HuH-7.5 (cell line): ENCODE data around the gene EIF4ENIF1.
"Not testable (repeated sequence)": the region's sequence is repeated elsewhere in the genome, so short reads cannot be mapped to it uniquely, and the experiment has no call there.

Source experiments
- DNase-seq: peaks from one replicate; pipeline ENCODE4 v3.0.0; 2011; ENCODE audit warnings: low spot score

Gene EIF4ENIF1

GRCh38 chr22:31491218-31491962 is 1.7 kb upstream of the EIF4ENIF1 start:
- DNase-seq = no peak

GRCh38 chr22:31490496-31490925 is 869 bp upstream of the EIF4ENIF1 start:
- peak; percentile 62 for DNase-seq

GRCh38 chr22:31488988-31489617 is 539 bp downstream of the EIF4ENIF1 start:
- DNase-seq = peak; percentile 43

GRCh38 chr22:31488346-31488883 is 1.2 kb downstream of the EIF4ENIF1 start:
- no peak for DNase-seq

- no peak for DNase-seq
Observed at GRCh38 chr22:31486951-31487350, 2.7 kb downstream of the EIF4ENIF1 start.

GRCh38 chr22:31486369-31486768 is 3.3 kb downstream of the EIF4ENIF1 start:
- DNase-seq = not testable (repeated sequence)

- not testable (repeated sequence) for DNase-seq
Observed at GRCh38 chr22:31482470-31482869, 7.2 kb downstream of the EIF4ENIF1 start.

GRCh38 chr22:31481129-31481528 is 8.5 kb downstream of the EIF4ENIF1 start:
- no peak for DNase-seq

GRCh38 chr22:31477329-31477728 is 12.3 kb downstream of the EIF4ENIF1 start:
- no peak for DNase-seq

GRCh38 chr22:31475800-31476199 is 13.8 kb downstream of the EIF4ENIF1 start:
- DNase-seq = no peak

GRCh38 chr22:31474743-31475142 is 14.9 kb downstream of the EIF4ENIF1 start:
- DNase-seq = no peak

- DNase-seq = no peak
Observed at GRCh38 chr22:31465307-31465706, 24.3 kb downstream of the EIF4ENIF1 start.

GRCh38 chr22:31461699-31462098 is 27.9 kb downstream of the EIF4ENIF1 start:
- no peak for DNase-seq

- peak; percentile 19 for DNase-seq
Observed at GRCh38 chr22:31451709-31452571, 37.7 kb downstream of the EIF4ENIF1 start.

- no peak for DNase-seq
Observed at GRCh38 chr22:31449506-31449905, 40.1 kb downstream of the EIF4ENIF1 start.

- DNase-seq = no peak
Observed at GRCh38 chr22:31448382-31448781, 41.3 kb downstream of the EIF4ENIF1 start.

GRCh38 chr22:31447337-31447736 is 42.3 kb downstream of the EIF4ENIF1 start:
- no peak for DNase-seq

GRCh38 chr22:31446767-31447166 is 42.9 kb downstream of the EIF4ENIF1 start:
- DNase-seq = no peak

- no peak for DNase-seq
Observed at GRCh38 chr22:31446208-31446607, 43.4 kb downstream of the EIF4ENIF1 start.

- no peak for DNase-seq
Observed at GRCh38 chr22:31445642-31446041, 44.0 kb downstream of the EIF4ENIF1 start.

GRCh38 chr22:31443516-31443915 is 46.1 kb downstream of the EIF4ENIF1 start:
- DNase-seq = no peak

GRCh38 chr22:31442768-31443489 is 46.7 kb downstream of the EIF4ENIF1 start:
- DNase-seq = no peak
